Mesendoderm (in vitro differentiated cells): ENCODE results near the gene C22orf31.

Experiments used
- DNase-seq: peaks from one replicate; pipeline ENCODE4 v3.0.0; 2013
- H2AK5ac ChIP-seq: 2 replicates; pipeline ENCODE4 v1.6.1; 2013; ENCODE audit warnings: low read length, inconsistent platforms
- H2BK120ac ChIP-seq: 2 replicates; pipeline ENCODE4 v1.6.1; 2013; ENCODE audit warnings: low read depth, mild to moderate bottlenecking, low read length, moderate library complexity, mixed read lengths
- H2BK15ac ChIP-seq: replicated peaks from 2 replicates; pipeline ENCODE4 v1.6.1; 2013; ENCODE audit warnings: low read depth, mild to moderate bottlenecking, moderate library complexity
- H2BK5ac ChIP-seq: 2 replicates; pipeline ENCODE4 v1.6.1; 2013; ENCODE audit warnings: low read length, inconsistent platforms
- H3K18ac ChIP-seq: 2 replicates; pipeline ENCODE4 v1.6.1; 2013; ENCODE audit warnings: mild to moderate bottlenecking, low read length, mixed read lengths
- H3K23ac ChIP-seq: one replicate; pipeline ENCODE4 v1.6.1; 2013; ENCODE audit warnings: low read length
- H3K27ac ChIP-seq: 2 replicates; pipeline ENCODE4 v1.5.1; 2013; ENCODE audit warnings: low read depth, mild to moderate bottlenecking, inconsistent platforms, low read length, moderate library complexity
- H3K27me3 ChIP-seq: 2 replicates; pipeline ENCODE4 v1.6.1; 2013; ENCODE audit warnings: low read length, control low read depth, mild to moderate bottlenecking, inconsistent platforms; ENCODE audit not compliant: insufficient read depth, poor library complexity
- H3K36me3 ChIP-seq: 2 replicates; pipeline ENCODE4 v1.6.1; 2013; ENCODE audit warnings: low read length, inconsistent platforms; ENCODE audit not compliant: control insufficient read depth, insufficient read depth
- H3K4ac ChIP-seq: one replicate; pipeline ENCODE4 v1.6.1; 2013; ENCODE audit warnings: low read depth, mild to moderate bottlenecking, low read length, moderate library complexity
- H3K4me1 ChIP-seq: 2 replicates; pipeline ENCODE4 v1.6.1; 2013; ENCODE audit warnings: low read depth, low read length, inconsistent platforms; ENCODE audit not compliant: control insufficient read depth
- H3K4me2 ChIP-seq: 2 replicates; pipeline ENCODE4 v1.6.1; 2013; ENCODE audit warnings: low read length
- H3K4me3 ChIP-seq: 2 replicates; pipeline ENCODE4 v1.5.1; 2013; ENCODE audit warnings: mild to moderate bottlenecking, low read length
- H3K56ac ChIP-seq: one replicate; pipeline ENCODE4 v1.6.1; 2013; ENCODE audit warnings: low read length
- H3K79me1 ChIP-seq: 2 replicates; pipeline ENCODE4 v1.6.1; 2013; ENCODE audit warnings: low read length, inconsistent platforms
- H3K79me2 ChIP-seq: 2 replicates; pipeline ENCODE4 v1.6.1; 2013; ENCODE audit warnings: mild to moderate bottlenecking, low read length; ENCODE audit not compliant: control insufficient read depth, insufficient read depth
- H3K9ac ChIP-seq: 2 replicates; pipeline ENCODE4 v1.6.1; 2013; ENCODE audit warnings: low read length, inconsistent platforms
- H4K5ac ChIP-seq: one replicate; pipeline ENCODE4 v1.6.1; 2013; ENCODE audit warnings: low read length
- H4K8ac ChIP-seq: one replicate; pipeline ENCODE4 v1.6.1; 2013; ENCODE audit warnings: low read depth, mild to moderate bottlenecking, control low read depth, low read length, moderate library complexity
- WGBS: extraction: QIAGEN DNeasy Blood & Tissue Kit; methylation state at CpG from one replicate; pipeline ENCODE4 v1.1.7; 2013; ENCODE audit warnings: low lambda C conversion rate, missing lambda C conversion rate; ENCODE audit not compliant: insufficient coverage; ENCODE audit errors: extremely low coverage; 5-methylcytosine and 5-hydroxymethylcytosine counted together

The C22orf31 gene

GRCh38 chr22:29049655-29050263 is 11.9 kb downstream of the C22orf31 start:
- Histone ChIP-seq H4K5ac (no peak overlapping the region), H3K4ac (no peak overlapping the region), H3K23ac (no peak overlapping the region), H3K9ac (no peak overlapping the region), H3K27ac (no peak overlapping the region), H3K4me3 (no peak overlapping the region), H3K27me3 (no peaks in the 10 kb centered on the region), H2BK15ac (no peak overlapping the region), H3K36me3 (peaks cover 2% of the 10 kb centered on the region), H3K4me2 (no peak overlapping the region), H3K79me1 (no peaks in the 10 kb centered on the region), H3K56ac (no peak overlapping the region), H2AK5ac (no peak overlapping the region), H3K4me1 (no peaks in the 10 kb centered on the region), H3K79me2 (no peaks in the 10 kb centered on the region), H2BK120ac (no peak overlapping the region), H3K18ac (no peak overlapping the region), H2BK5ac (no peak overlapping the region), H4K8ac (no peak overlapping the region)
- DNase-seq = no peak
- no CpG with 5 or more reads among the region's 38 CpGs for WGBS

GRCh38 chr22:29048822-29049654 is 12.6 kb downstream of the C22orf31 start:
- no peak overlapping the region for H2BK15ac ChIP-seq
- no CpG with 5 or more reads among the region's 31 CpGs for WGBS
- H3K79me2 ChIP-seq = no peaks in the 10 kb centered on the region
- no peak overlapping the region for H3K4me3 ChIP-seq
- H3K23ac ChIP-seq = no peak overlapping the region
- H3K4me2 ChIP-seq = no peak overlapping the region
- H3K79me1 ChIP-seq = no peaks in the 10 kb centered on the region
- H3K9ac ChIP-seq = no peak overlapping the region
- no peak overlapping the region for H4K8ac ChIP-seq
- H2BK120ac ChIP-seq = no peak overlapping the region
- no peak overlapping the region for H3K4ac ChIP-seq
- no peak overlapping the region for H3K56ac ChIP-seq
- DNase-seq = no peak
- H3K18ac ChIP-seq = no peak overlapping the region
- no peak overlapping the region for H3K27ac ChIP-seq
- no peaks in the 10 kb centered on the region for H3K4me1 ChIP-seq
- peaks cover 2% of the 10 kb centered on the region for H3K36me3 ChIP-seq
- H2AK5ac ChIP-seq = no peak overlapping the region
- no peaks in the 10 kb centered on the region for H3K27me3 ChIP-seq
- H2BK5ac ChIP-seq = no peak overlapping the region
- no peak overlapping the region for H4K5ac ChIP-seq

GRCh38 chr22:29044657-29045176 is 16.9 kb downstream of the C22orf31 start:
- H3K36me3 ChIP-seq = peaks cover 2% of the 10 kb centered on the region
- H3K4me2 ChIP-seq = no peak overlapping the region
- H3K56ac ChIP-seq = no peak overlapping the region
- no CpG with 5 or more reads among the region's 13 CpGs for WGBS
- H3K79me1 ChIP-seq = no peaks in the 10 kb centered on the region
- H4K5ac ChIP-seq = no peak overlapping the region
- H3K9ac ChIP-seq = no peak overlapping the region
- no peak overlapping the region for H3K27ac ChIP-seq
- DNase-seq = no peak
- H2BK120ac ChIP-seq = no peak overlapping the region
- H3K27me3 ChIP-seq = no peaks in the 10 kb centered on the region
- H2BK15ac ChIP-seq = no peak overlapping the region
- no peak overlapping the region for H3K4me3 ChIP-seq
- H3K4ac ChIP-seq = no peak overlapping the region
- H3K23ac ChIP-seq = no peak overlapping the region
- no peak overlapping the region for H3K18ac ChIP-seq
- no peak overlapping the region for H2AK5ac ChIP-seq
- H3K4me1 ChIP-seq = no peaks in the 10 kb centered on the region
- H4K8ac ChIP-seq = no peak overlapping the region
- H3K79me2 ChIP-seq = no peaks in the 10 kb centered on the region
- H2BK5ac ChIP-seq = no peak overlapping the region

- Histone ChIP-seq H3K4me1 (no peaks in the 10 kb centered on the region), H4K8ac (no peak overlapping the region), H3K9ac (no peak overlapping the region), H3K56ac (no peak overlapping the region), H3K4ac (no peak overlapping the region), H2BK15ac (no peak overlapping the region), H3K36me3 (peaks cover 2% of the 10 kb centered on the region), H3K4me2 (no peak overlapping the region), H3K23ac (no peak overlapping the region), H4K5ac (no peak overlapping the region), H3K27ac (no peak overlapping the region), H3K4me3 (no peak overlapping the region), H3K79me1 (peaks cover 1% of the 10 kb centered on the region), H2BK5ac (no peak overlapping the region), H3K79me2 (no peaks in the 10 kb centered on the region), H2BK120ac (no peak overlapping the region), H2AK5ac (no peak overlapping the region), H3K18ac (no peak overlapping the region), H3K27me3 (no peaks in the 10 kb centered on the region)
- no CpG with 5 or more reads among the region's 7 CpGs for WGBS
- no peak for DNase-seq
Measured at GRCh38 chr22:29043906-29044575, 17.6 kb downstream of the C22orf31 start.

- Histone ChIP-seq H4K5ac (no peak overlapping the region), H3K4me3 (no peak overlapping the region), H3K36me3 (no peaks in the 10 kb centered on the region), H2BK15ac (no peak overlapping the region), H2BK120ac (no peak overlapping the region), H3K27me3 (no peaks in the 10 kb centered on the region), H3K18ac (no peak overlapping the region), H3K79me1 (peaks cover 7% of the 10 kb centered on the region), H3K27ac (no peak overlapping the region), H2BK5ac (no peak overlapping the region), H3K4ac (no peak overlapping the region), H3K9ac (no peak overlapping the region), H3K4me2 (no peak overlapping the region), H3K23ac (no peak overlapping the region), H2AK5ac (no peak overlapping the region), H3K4me1 (no peaks in the 10 kb centered on the region), H3K79me2 (no peaks in the 10 kb centered on the region), H4K8ac (no peak overlapping the region), H3K56ac (no peak overlapping the region)
- WGBS = no CpG with 5 or more reads among the region's 2 CpGs
- DNase-seq = no peak
Measured at GRCh38 chr22:29041408-29041807, 20.2 kb downstream of the C22orf31 start.
